GM18517 (cell line): ENCODE measurements around the gene MTA3.
A peak's percentile ranks its signal among the peaks of the same experiment; 100 is the strongest.

ENCODE experiments used
- ATAC-seq: cut with Tn5 transposase; IDR thresholded peaks from one replicate; pipeline ENCODE4 v1.9.1; 2021; ENCODE audit warnings: mild to moderate bottlenecking, moderate library complexity; ENCODE audit not compliant: unreplicated experiment

Gene MTA3

GRCh38 chr2:42658306-42658705, 89.9 kb downstream of the MTA3 start:
- no peak for ATAC-seq

- no peak for ATAC-seq
These were observed 91.2 kb downstream of the MTA3 start for GRCh38 chr2:42659609-42660008.

GRCh38 chr2:42663106-42663780, 94.8 kb downstream of the MTA3 start:
- ATAC-seq = peak; percentile 69

GRCh38 chr2:42663828-42664227, 95.4 kb downstream of the MTA3 start:
- peak; percentile 45 for ATAC-seq

- no peak for ATAC-seq
These were observed 105.7 kb downstream of the MTA3 start for GRCh38 chr2:42673989-42674579.

GRCh38 chr2:42675815-42676214, 107.4 kb downstream of the MTA3 start:
- no peak for ATAC-seq

GRCh38 chr2:42685303-42685702, 116.9 kb downstream of the MTA3 start:
- ATAC-seq = no peak

GRCh38 chr2:42693013-42693615, 124.7 kb downstream of the MTA3 start:
- no peak for ATAC-seq

GRCh38 chr2:42693688-42694479, 125.5 kb downstream of the MTA3 start:
- ATAC-seq = no peak

- ATAC-seq = no peak
These were observed 128.6 kb downstream of the MTA3 start for GRCh38 chr2:42696987-42697386.

GRCh38 chr2:42698940-42699339, 130.5 kb downstream of the MTA3 start:
- ATAC-seq = no peak

- ATAC-seq = no peak
These were observed 138.4 kb downstream of the MTA3 start for GRCh38 chr2:42706836-42707235.

- no peak for ATAC-seq
These were observed 139.7 kb downstream of the MTA3 start for GRCh38 chr2:42708179-42708578.

- no peak for ATAC-seq
These were observed 143.5 kb downstream of the MTA3 start for GRCh38 chr2:42711896-42712295.

GRCh38 chr2:42712934-42713333, 144.5 kb downstream of the MTA3 start:
- no peak for ATAC-seq

- ATAC-seq = no peak
These were observed 145.5 kb downstream of the MTA3 start for GRCh38 chr2:42713920-42714319.

GRCh38 chr2:42714686-42715085, 146.3 kb downstream of the MTA3 start:
- ATAC-seq = no peak

- ATAC-seq = no peak
These were observed 153.5 kb downstream of the MTA3 start for GRCh38 chr2:42721898-42722297.

- ATAC-seq = peak; percentile 96
These were observed 154.1 kb downstream of the MTA3 start for GRCh38 chr2:42722320-42723190.

- no peak for ATAC-seq
These were observed 155.0 kb downstream of the MTA3 start for GRCh38 chr2:42723465-42723864.

- no peak for ATAC-seq
These were observed 156.5 kb downstream of the MTA3 start for GRCh38 chr2:42724886-42725285.
